Osteocyte (in vitro differentiated cells): ENCODE measurements around the gene PDP2. TPM values are rescaled to one million over a fixed set of nuclear protein-coding genes. Genes with fewer than 3 reads are reported as not detected.

ENCODE experiments used
- DNase-seq: peaks from one replicate; pipeline ENCODE4 v3.0.0; 2021; ENCODE audit warnings: mixed read lengths; ENCODE audit not compliant: unreplicated experiment; ENCODE audit errors: extremely low spot score
- H3K27ac Mint-ChIP-seq: one replicate; pipeline ENCODE4 v1.8.0; 2021; ENCODE audit warnings: mild to moderate bottlenecking, mixed read lengths; ENCODE audit not compliant: unreplicated experiment
- H3K27me3 Mint-ChIP-seq: one replicate; pipeline ENCODE4 v1.8.0; 2021; ENCODE audit warnings: mixed read lengths; ENCODE audit not compliant: unreplicated experiment
- H3K36me3 Mint-ChIP-seq: one replicate; pipeline ENCODE4 v1.8.0; 2021; ENCODE audit warnings: mixed read lengths; ENCODE audit not compliant: unreplicated experiment
- H3K4me1 Mint-ChIP-seq: one replicate; pipeline ENCODE4 v1.8.0; 2021; ENCODE audit warnings: mixed read lengths; ENCODE audit not compliant: unreplicated experiment
- H3K4me3 Mint-ChIP-seq: one replicate; pipeline ENCODE4 v1.8.0; 2021; ENCODE audit warnings: mild to moderate bottlenecking, moderate library complexity, mixed read lengths; ENCODE audit not compliant: unreplicated experiment
- H3K9me3 Mint-ChIP-seq: one replicate; pipeline ENCODE4 v1.8.0; 2021; ENCODE audit warnings: mixed read lengths; ENCODE audit not compliant: unreplicated experiment
- total RNA-seq: library from RNA; stranded (reverse); gene quantifications from 2 replicates; pipeline ENCODE4 v1.2.1, GENCODE V29; 2021
- TF ChIP-seq, protein P1 (sequence below): fragments of 200-600 bp; sonication (generic); IDR thresholded peaks from 2 replicates; pipeline ENCODE4 v1.5.0; 2021; ENCODE audit warnings: antibody characterized with exemption, mild to moderate bottlenecking, moderate library complexity

Gene PDP2
- total RNA-seq, 1 donor from 2014 or later: 16.5 TPM

- Mint-ChIP-seq H3K4me3 (peak overlapping the region; percentile 53), H3K36me3 (peaks cover 4% of the 10 kb centered on the region), H3K4me1 (peaks cover 40% of the 10 kb centered on the region), H3K27ac (no peak overlapping the region), H3K9me3 (no peaks in the 10 kb centered on the region), H3K27me3 (no peaks in the 10 kb centered on the region)
- TF ChIP-seq, protein P1, sequence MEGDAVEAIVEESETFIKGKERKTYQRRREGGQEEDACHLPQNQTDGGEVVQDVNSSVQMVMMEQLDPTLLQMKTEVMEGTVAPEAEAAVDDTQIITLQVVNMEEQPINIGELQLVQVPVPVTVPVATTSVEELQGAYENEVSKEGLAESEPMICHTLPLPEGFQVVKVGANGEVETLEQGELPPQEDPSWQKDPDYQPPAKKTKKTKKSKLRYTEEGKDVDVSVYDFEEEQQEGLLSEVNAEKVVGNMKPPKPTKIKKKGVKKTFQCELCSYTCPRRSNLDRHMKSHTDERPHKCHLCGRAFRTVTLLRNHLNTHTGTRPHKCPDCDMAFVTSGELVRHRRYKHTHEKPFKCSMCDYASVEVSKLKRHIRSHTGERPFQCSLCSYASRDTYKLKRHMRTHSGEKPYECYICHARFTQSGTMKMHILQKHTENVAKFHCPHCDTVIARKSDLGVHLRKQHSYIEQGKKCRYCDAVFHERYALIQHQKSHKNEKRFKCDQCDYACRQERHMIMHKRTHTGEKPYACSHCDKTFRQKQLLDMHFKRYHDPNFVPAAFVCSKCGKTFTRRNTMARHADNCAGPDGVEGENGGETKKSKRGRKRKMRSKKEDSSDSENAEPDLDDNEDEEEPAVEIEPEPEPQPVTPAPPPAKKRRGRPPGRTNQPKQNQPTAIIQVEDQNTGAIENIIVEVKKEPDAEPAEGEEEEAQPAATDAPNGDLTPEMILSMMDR: no peak
- DNase-seq: no peak
Observed at GRCh38 chr16:66936462-66936861, 56.1 kb downstream of the PDP2 start.

DNA sequence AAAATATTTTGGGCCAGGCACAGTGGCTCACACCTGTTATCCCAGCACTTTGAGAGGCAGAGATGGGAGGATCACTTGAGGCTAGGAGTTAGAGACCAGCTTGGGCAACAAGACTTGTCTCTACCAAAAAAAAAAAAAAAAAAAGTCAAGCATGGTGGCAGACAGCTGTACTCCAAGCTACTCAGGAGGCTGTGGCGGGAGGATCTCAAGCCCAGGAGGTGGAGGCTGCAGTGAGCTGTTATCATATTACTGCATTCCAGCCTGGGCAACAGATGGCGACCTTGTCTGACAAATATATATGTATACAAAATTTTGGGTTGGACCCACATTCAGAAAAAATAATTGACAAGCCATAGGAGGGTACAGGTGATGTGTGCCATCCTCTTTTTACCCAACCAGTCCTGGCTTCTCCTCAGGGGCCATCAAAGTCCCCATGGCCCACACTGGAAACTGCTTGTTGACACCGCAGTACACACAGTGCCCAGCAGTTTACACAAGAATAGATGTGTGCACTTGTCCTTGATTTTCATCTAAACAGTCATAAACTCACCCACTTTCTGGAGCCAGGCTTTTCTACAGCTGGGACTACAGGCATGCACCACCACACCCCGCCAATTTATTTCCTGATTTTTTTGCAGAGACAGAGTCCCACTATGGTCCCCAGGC lies 56.7 kb downstream of the PDP2 start:
- Mint-ChIP-seq H3K4me3 (peak overlapping the region; percentile 53), H3K27ac (no peak overlapping the region), H3K36me3 (peaks cover 6% of the 10 kb centered on the region), H3K27me3 (no peaks in the 10 kb centered on the region), H3K9me3 (no peaks in the 10 kb centered on the region), H3K4me1 (peaks cover 40% of the 10 kb centered on the region)
- TF ChIP-seq, protein P1: no peak
- no peak for DNase-seq

DNA sequence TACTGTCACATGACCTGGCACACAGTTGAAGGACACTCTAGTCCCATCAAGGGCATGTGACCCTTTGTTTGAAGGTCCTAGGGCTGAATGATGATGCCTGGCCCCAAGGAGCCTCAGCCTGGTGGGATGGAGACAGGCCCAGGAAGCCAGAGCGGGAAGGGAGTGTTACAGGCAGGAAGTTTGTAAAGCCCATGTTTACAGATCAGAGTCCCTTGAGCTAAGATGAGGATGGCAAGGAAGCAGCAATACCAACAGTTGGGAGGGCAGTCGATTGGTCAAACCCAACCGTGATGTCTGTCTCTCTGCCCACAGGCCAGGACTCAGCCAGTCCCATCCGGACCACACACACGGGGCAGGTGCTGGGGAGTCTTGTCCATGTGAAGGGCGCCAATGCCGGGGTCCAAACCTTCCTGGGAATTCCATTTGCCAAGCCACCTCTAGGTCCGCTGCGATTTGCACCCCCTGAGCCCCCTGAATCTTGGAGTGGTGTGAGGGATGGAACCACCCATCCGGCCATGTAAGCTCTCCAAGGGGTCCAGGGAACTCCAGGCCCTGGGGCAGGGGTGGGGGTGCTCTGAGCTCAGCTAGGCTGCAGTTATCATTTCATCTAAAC lies 57.5 kb downstream of the PDP2 start:
- H3K27ac Mint-ChIP-seq: no peak overlapping the region
- no peaks in the 10 kb centered on the region for H3K27me3 Mint-ChIP-seq
- H3K4me3 Mint-ChIP-seq: peak overlapping the region; percentile 4
- peaks cover 13% of the 10 kb centered on the region for H3K36me3 Mint-ChIP-seq
- DNase-seq: no peak
- H3K9me3 Mint-ChIP-seq: no peaks in the 10 kb centered on the region
- H3K4me1 Mint-ChIP-seq: peaks cover 37% of the 10 kb centered on the region
- TF ChIP-seq, protein P1: no peak

DNA sequence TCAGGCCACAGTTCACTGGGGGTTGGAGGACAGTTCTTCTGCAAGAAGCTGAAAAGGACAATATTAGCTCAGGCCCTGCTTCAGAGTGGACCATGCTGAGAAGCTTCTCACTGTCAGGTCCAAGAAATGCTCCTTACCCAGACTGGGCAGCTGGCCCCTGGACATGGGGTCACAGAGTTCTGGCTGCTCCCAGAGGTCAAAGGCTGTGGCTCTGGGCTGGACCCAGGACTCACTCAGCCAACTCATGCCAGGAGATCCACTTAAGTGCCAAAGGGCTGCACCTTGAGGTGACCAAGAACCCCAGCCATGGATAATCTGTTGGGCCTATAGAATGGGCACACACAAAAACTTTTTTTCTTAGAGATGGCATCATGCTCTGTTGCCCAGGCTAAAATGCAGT lies 59.1 kb downstream of the PDP2 start:
- TF ChIP-seq, protein P1: no peak
- Mint-ChIP-seq H3K36me3 (peaks cover 17% of the 10 kb centered on the region), H3K4me1 (peaks cover 24% of the 10 kb centered on the region), H3K4me3 (no peak overlapping the region), H3K27me3 (no peaks in the 10 kb centered on the region), H3K27ac (no peak overlapping the region), H3K9me3 (no peaks in the 10 kb centered on the region)
- no peak for DNase-seq

GRCh38 chr16:66940236-66940635 lies 59.9 kb downstream of the PDP2 start:
- TF ChIP-seq, protein P1: no peak
- Mint-ChIP-seq H3K4me3 (no peak overlapping the region), H3K27me3 (no peaks in the 10 kb centered on the region)

More at GRCh38 chr16:66940236-66940635, 59.9 kb downstream of the PDP2 start:
- H3K36me3 Mint-ChIP-seq: peaks cover 17% of the 10 kb centered on the region
- DNase-seq: no peak
- peaks cover 19% of the 10 kb centered on the region for H3K4me1 Mint-ChIP-seq
- no peaks in the 10 kb centered on the region for H3K9me3 Mint-ChIP-seq
- H3K27ac Mint-ChIP-seq: no peak overlapping the region
